ENCODE measurements around the gene MAP6.
"Not testable (repeated sequence)": the region's sequence is repeated elsewhere in the genome, so short reads cannot be mapped to it uniquely, and the experiment has no call there.

The MAP6 gene

GRCh38 chr11:75589051-75589450 is 79.8 kb downstream of the MAP6 start:
- no peak for DNase-seq
- Histone ChIP-seq H3K27me3 (ENCODE audit: insufficient read depth, low read depth, severe bottlenecking) (no peaks in the 10 kb centered on the region), H3K9me3 (ENCODE audit: severe bottlenecking) (no peaks in the 10 kb centered on the region), H3K36me3 (no peaks in the 10 kb centered on the region), H3K4me3 (ENCODE audit: low read depth, low read length) (no peak overlapping the region), H3K27ac (no peak overlapping the region)
- TF ChIP-seq CTCF (IDR thresholded peaks at IDR 0.05; ENCODE audit: low read depth, low read length): no peak

- Histone ChIP-seq H3K9me3 (ENCODE audit: severe bottlenecking) (no peaks in the 10 kb centered on the region), H3K27me3 (ENCODE audit: insufficient read depth, low read depth, severe bottlenecking) (no peaks in the 10 kb centered on the region), H3K27ac (no peak overlapping the region), H3K4me3 (ENCODE audit: low read depth, low read length) (no peak overlapping the region), H3K36me3 (no peaks in the 10 kb centered on the region)
- TF ChIP-seq CTCF (IDR thresholded peaks at IDR 0.05; ENCODE audit: low read depth, low read length): no peak
- DNase-seq: no peak
Observed at GRCh38 chr11:75588051-75588481, 80.8 kb downstream of the MAP6 start.

GRCh38 chr11:75586395-75586794 is 82.4 kb downstream of the MAP6 start:
- Histone ChIP-seq H3K27ac (no peak overlapping the region), H3K36me3 (no peaks in the 10 kb centered on the region), H3K9me3 (ENCODE audit: severe bottlenecking) (no peaks in the 10 kb centered on the region), H3K27me3 (ENCODE audit: insufficient read depth, low read depth, severe bottlenecking) (no peaks in the 10 kb centered on the region), H3K4me3 (ENCODE audit: low read depth, low read length) (no peak overlapping the region)
- DNase-seq: peak; percentile 31
- no peak for TF ChIP-seq CTCF (IDR thresholded peaks at IDR 0.05; ENCODE audit: low read depth, low read length)

- H3K27me3 ChIP-seq (ENCODE audit: insufficient read depth, low read depth, severe bottlenecking): no peaks in the 10 kb centered on the region
- no peak overlapping the region for H3K27ac ChIP-seq
- no peak overlapping the region for H3K4me3 ChIP-seq (ENCODE audit: low read depth, low read length)
- no peaks in the 10 kb centered on the region for H3K36me3 ChIP-seq
- no peak for DNase-seq
- no peak for TF ChIP-seq CTCF (IDR thresholded peaks at IDR 0.05; ENCODE audit: low read depth, low read length)
- no peaks in the 10 kb centered on the region for H3K9me3 ChIP-seq (ENCODE audit: severe bottlenecking)
Observed at GRCh38 chr11:75585293-75585670, 83.6 kb downstream of the MAP6 start.

- not testable (repeated sequence) for H3K27ac ChIP-seq; H3K36me3 ChIP-seq; H3K4me3 ChIP-seq (ENCODE audit: low read depth, low read length)
Observed at GRCh38 chr11:75584659-75585292, 84.1 kb downstream of the MAP6 start.

GRCh38 chr11:75583718-75584658 is 84.8 kb downstream of the MAP6 start:
- TF ChIP-seq CTCF (IDR thresholded peaks at IDR 0.05; ENCODE audit: low read depth, low read length): 0 out of 2 replicates have a peak, but pooled peaks have one; percentile 10
- H3K27me3 ChIP-seq (ENCODE audit: insufficient read depth, low read depth, severe bottlenecking): no peaks in the 10 kb centered on the region
- DNase-seq: peak; percentile 83
- no peaks in the 10 kb centered on the region for H3K9me3 ChIP-seq (ENCODE audit: severe bottlenecking)
- peak overlapping the region; percentile 88 for H3K27ac ChIP-seq
- peak overlapping the region; percentile 78 for H3K4me3 ChIP-seq (ENCODE audit: low read depth, low read length)
- no peaks in the 10 kb centered on the region for H3K36me3 ChIP-seq

More at GRCh38 chr11:75584659-75585292, 84.1 kb downstream of the MAP6 start:
- not testable (repeated sequence) for H3K27me3 ChIP-seq (ENCODE audit: insufficient read depth, low read depth, severe bottlenecking); H3K9me3 ChIP-seq (ENCODE audit: severe bottlenecking)
- DNase-seq: peak; percentile 26

Measured in WERI-Rb-1 (cell line).